ENCODE data around the gene RAB10. TPM values are rescaled to one million over a fixed set of nuclear protein-coding genes. Genes with fewer than 3 reads are reported as not detected.

Gene RAB10
- total and polyA plus RNA-seq, 2 experiments from 2014 or later: 86.7 to 151 TPM

DNA sequence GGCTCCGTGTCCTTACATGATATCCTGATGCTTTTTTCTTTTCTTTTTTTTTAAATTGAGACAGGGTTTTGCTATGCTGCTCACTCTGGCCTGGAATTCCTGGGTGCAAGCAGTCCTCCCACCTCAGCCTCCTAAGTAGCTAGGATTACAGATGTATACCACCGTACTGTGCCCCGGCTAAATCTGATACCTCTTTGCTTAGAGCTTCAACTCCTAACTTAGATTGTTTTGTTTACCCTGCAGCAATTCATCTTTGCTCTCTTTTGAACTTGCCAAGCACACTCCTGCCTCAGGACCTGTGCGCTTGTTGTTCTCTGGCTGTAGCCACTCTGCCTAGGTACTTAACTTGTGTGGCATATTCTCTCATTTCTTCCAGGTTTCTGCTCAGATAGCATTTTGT, 24.5 kb downstream of the RAB10 start:
- no peak for TF ChIP-seq EZH2 (IDR thresholded peaks at IDR 0.05; ENCODE audit: insufficient read depth, poor library complexity, severe bottlenecking)
- TF ChIP-seq EZH2phosphoT487 (IDR thresholded peaks at IDR 0.05; ENCODE audit: insufficient read depth, low read depth): no peak
- H4K20me1 ChIP-seq (ENCODE audit: insufficient read depth): peaks cover 33% of the 10 kb centered on the region

DNA sequence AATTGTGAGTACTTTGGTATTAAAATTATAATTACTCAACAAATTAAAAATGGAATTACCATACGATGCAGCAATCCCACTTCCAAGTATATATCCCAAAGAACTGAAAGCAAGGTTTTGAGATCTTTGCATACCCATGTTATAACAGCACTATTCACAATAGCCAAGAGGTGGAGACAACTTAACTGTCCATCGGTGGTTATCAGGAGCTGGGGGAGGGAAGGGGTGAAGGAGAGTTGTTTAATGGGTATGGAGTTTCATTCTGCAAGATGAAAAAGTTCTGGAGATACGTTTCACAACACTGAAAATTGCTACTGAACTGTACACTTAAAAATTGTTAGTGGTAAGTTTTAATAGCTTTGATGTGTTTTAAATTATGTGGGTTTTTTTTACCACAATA, 25.7 kb downstream of the RAB10 start:
- peaks cover 31% of the 10 kb centered on the region for H4K20me1 ChIP-seq (ENCODE audit: insufficient read depth)
- H3K4me1 ChIP-seq (ENCODE audit: insufficient read depth): no peaks in the 10 kb centered on the region
- no peak overlapping the region for H3K9ac ChIP-seq
- H3F3A ChIP-seq (ENCODE audit: insufficient read depth): no peaks in the 10 kb centered on the region
- in situ Hi-C loops (cut with MboI): no loop called here
- H3K27ac ChIP-seq: no peak overlapping the region
- no peaks in the 10 kb centered on the region for H3K27me3 ChIP-seq (replicated peaks; ENCODE audit: insufficient read depth)
- WGBS, 2 experiments (ENCODE audit: low coverage in 1 of 2, low lambda C conversion rate in 2 of 2, missing lambda C conversion rate in 2 of 2): 46% methylated on average over 3 of the region's 3 CpGs
- no peaks in the 10 kb centered on the region for H3K9me2 ChIP-seq (ENCODE audit: insufficient read depth)
- H3K79me2 ChIP-seq (ENCODE audit: insufficient read depth): peaks cover 100% of the 10 kb centered on the region
- peaks cover 14% of the 10 kb centered on the region; the same call in 1 of the 2 replicates for H3K36me3 ChIP-seq (ENCODE audit: low read depth)
- no peaks in the 10 kb centered on the region for H3K9me3 ChIP-seq (ENCODE audit: low read depth)
- no peak overlapping the region for H3K4me3 ChIP-seq
- H3K4me2 ChIP-seq (ENCODE audit: unreplicated experiment): no peak overlapping the region
- DNase-seq: no peak
- TF ChIP-seq EZH2 (IDR thresholded peaks at IDR 0.05; ENCODE audit: insufficient read depth, poor library complexity, severe bottlenecking) (no peak), EZH2phosphoT487 (IDR thresholded peaks at IDR 0.05; ENCODE audit: insufficient read depth, low read depth) (no peak)
- no peak overlapping the region for H2AFZ ChIP-seq

More for the DNA sequence above, 24.5 kb downstream of the RAB10 start:
- Histone ChIP-seq H3K4me2 (ENCODE audit: unreplicated experiment) (no peak overlapping the region), H3K36me3 (ENCODE audit: low read depth) (peaks cover 5% of the 10 kb centered on the region; the same call in 1 of the 2 replicates), H3K4me3 (no peak overlapping the region), H3K4me1 (ENCODE audit: insufficient read depth) (no peaks in the 10 kb centered on the region), H2AFZ (no peak overlapping the region), H3K9me3 (ENCODE audit: low read depth) (no peaks in the 10 kb centered on the region), H3F3A (ENCODE audit: insufficient read depth) (no peaks in the 10 kb centered on the region), H3K9me2 (ENCODE audit: insufficient read depth) (no peaks in the 10 kb centered on the region), H3K79me2 (ENCODE audit: insufficient read depth) (peaks cover 100% of the 10 kb centered on the region), H3K27me3 (replicated peaks; ENCODE audit: insufficient read depth) (no peaks in the 10 kb centered on the region), H3K27ac (no peak overlapping the region), H3K9ac (no peak overlapping the region)
- in situ Hi-C loops (cut with MboI): no loop called here
- WGBS, 2 experiments (ENCODE audit: low coverage in 1 of 2, low lambda C conversion rate in 2 of 2, missing lambda C conversion rate in 2 of 2): 90 to 93% methylated on average over 4 of the region's 4 CpGs
- DNase-seq: no peak

GRCh38 chr2:26061539-26061938, 27.7 kb downstream of the RAB10 start:
- in situ Hi-C loops (cut with MboI): no loop called here
- no peak overlapping the region for H3K27ac ChIP-seq
- peaks cover 17% of the 10 kb centered on the region for H4K20me1 ChIP-seq (ENCODE audit: insufficient read depth)
- H2AFZ ChIP-seq: no peak overlapping the region
- no peak overlapping the region for H3K4me3 ChIP-seq
- no peaks in the 10 kb centered on the region for H3K4me1 ChIP-seq (ENCODE audit: insufficient read depth)
- peaks cover 14% of the 10 kb centered on the region; the same call in 1 of the 2 replicates for H3K36me3 ChIP-seq (ENCODE audit: low read depth)
- H3K9me2 ChIP-seq (ENCODE audit: insufficient read depth): no peaks in the 10 kb centered on the region
- DNase-seq: no peak
- no peak overlapping the region for H3K4me2 ChIP-seq (ENCODE audit: unreplicated experiment)
- H3F3A ChIP-seq (ENCODE audit: insufficient read depth): peaks cover 11% of the 10 kb centered on the region; the same call in 1 of the 2 replicates
- no peaks in the 10 kb centered on the region for H3K9me3 ChIP-seq (ENCODE audit: low read depth)
- 84 to 98% methylated on average over 6 to 7 of the region's 7 CpGs for WGBS, 2 experiments (ENCODE audit: low coverage in 1 of 2, low lambda C conversion rate in 2 of 2, missing lambda C conversion rate in 2 of 2)
- TF ChIP-seq EZH2phosphoT487 (IDR thresholded peaks at IDR 0.05; ENCODE audit: insufficient read depth, low read depth) (no peak), EZH2 (IDR thresholded peaks at IDR 0.05; ENCODE audit: insufficient read depth, poor library complexity, severe bottlenecking) (no peak)
- no peak overlapping the region for H3K9ac ChIP-seq
- peaks cover 100% of the 10 kb centered on the region for H3K79me2 ChIP-seq (ENCODE audit: insufficient read depth)
- H3K27me3 ChIP-seq (replicated peaks; ENCODE audit: insufficient read depth): no peaks in the 10 kb centered on the region

GRCh38 chr2:26064846-26065245, 31.0 kb downstream of the RAB10 start:
- Histone ChIP-seq H3K79me2 (ENCODE audit: insufficient read depth) (peaks cover 98% of the 10 kb centered on the region), H3K9me3 (ENCODE audit: low read depth) (no peaks in the 10 kb centered on the region), H3K9ac (no peak overlapping the region), H3K27me3 (replicated peaks; ENCODE audit: insufficient read depth) (no peaks in the 10 kb centered on the region), H3K4me1 (ENCODE audit: insufficient read depth) (peaks cover 15% of the 10 kb centered on the region), H3K4me3 (no peak overlapping the region), H3K27ac (no peak overlapping the region), H3K4me2 (ENCODE audit: unreplicated experiment) (no peak overlapping the region), H3F3A (ENCODE audit: insufficient read depth) (peaks cover 33% of the 10 kb centered on the region), H4K20me1 (ENCODE audit: insufficient read depth) (0 out of 2 replicates have a peak, but pooled peaks cover 4% of the 10 kb centered on the region), H3K36me3 (ENCODE audit: low read depth) (peaks cover 14% of the 10 kb centered on the region; the same call in 1 of the 2 replicates), H3K9me2 (ENCODE audit: insufficient read depth) (no peaks in the 10 kb centered on the region), H2AFZ (no peak overlapping the region)
- TF ChIP-seq EZH2 (IDR thresholded peaks at IDR 0.05; ENCODE audit: insufficient read depth, poor library complexity, severe bottlenecking) (no peak), EZH2phosphoT487 (IDR thresholded peaks at IDR 0.05; ENCODE audit: insufficient read depth, low read depth) (no peak)
- in situ Hi-C loops (cut with MboI): no loop called here
- WGBS, 2 experiments (ENCODE audit: low coverage in 1 of 2, low lambda C conversion rate in 2 of 2, missing lambda C conversion rate in 2 of 2): 98% methylated on average over 4 of the region's 4 CpGs
- DNase-seq: no peak
